LNCaP clone FGC (cell line): ENCODE results near the gene SSR2.

ENCODE experiments used
- DNase-seq: peaks from one replicate; pipeline ENCODE4 v3.0.0-alpha.2; 2011; ENCODE audit warnings: low read depth
- H3K4me3 ChIP-seq: 2 replicates; pipeline ENCODE4 v1.5.1; 2011; ENCODE audit warnings: mild to moderate bottlenecking, low read depth, low read length, control low read depth
- TF ChIP-seq, protein P1 (sequence below): IDR thresholded peaks from 2 replicates; pipeline ENCODE4 v1.5.1; 2012; ENCODE audit warnings: mild to moderate bottlenecking; ENCODE audit not compliant: control insufficient read depth, insufficient read depth; ENCODE audit errors: extremely low read depth

Gene SSR2

DNA sequence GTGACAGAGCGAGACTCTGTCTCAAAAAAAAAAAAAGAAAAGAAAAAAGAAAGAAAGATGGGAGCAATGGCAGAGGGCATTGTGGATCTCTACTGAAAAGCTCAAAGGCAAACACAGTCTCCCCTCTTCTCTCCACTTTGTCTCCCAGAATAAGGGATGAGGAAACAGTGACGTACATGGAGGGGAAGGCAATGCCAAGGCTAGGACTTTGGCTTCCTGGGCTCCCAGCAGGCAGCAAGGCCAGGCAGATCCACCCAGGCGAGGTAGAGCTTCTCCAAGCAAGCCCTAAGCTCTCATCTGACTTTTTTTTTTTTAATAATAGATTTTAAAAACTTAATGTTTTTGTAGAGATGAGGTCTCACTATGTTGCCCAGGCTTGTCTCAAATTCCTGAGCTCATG, 47.0 kb downstream of the SSR2 start:
- DNase-seq = no peak
- TF ChIP-seq, protein P1, sequence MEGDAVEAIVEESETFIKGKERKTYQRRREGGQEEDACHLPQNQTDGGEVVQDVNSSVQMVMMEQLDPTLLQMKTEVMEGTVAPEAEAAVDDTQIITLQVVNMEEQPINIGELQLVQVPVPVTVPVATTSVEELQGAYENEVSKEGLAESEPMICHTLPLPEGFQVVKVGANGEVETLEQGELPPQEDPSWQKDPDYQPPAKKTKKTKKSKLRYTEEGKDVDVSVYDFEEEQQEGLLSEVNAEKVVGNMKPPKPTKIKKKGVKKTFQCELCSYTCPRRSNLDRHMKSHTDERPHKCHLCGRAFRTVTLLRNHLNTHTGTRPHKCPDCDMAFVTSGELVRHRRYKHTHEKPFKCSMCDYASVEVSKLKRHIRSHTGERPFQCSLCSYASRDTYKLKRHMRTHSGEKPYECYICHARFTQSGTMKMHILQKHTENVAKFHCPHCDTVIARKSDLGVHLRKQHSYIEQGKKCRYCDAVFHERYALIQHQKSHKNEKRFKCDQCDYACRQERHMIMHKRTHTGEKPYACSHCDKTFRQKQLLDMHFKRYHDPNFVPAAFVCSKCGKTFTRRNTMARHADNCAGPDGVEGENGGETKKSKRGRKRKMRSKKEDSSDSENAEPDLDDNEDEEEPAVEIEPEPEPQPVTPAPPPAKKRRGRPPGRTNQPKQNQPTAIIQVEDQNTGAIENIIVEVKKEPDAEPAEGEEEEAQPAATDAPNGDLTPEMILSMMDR = no peak
- H3K4me3 ChIP-seq = no peak overlapping the region

GRCh38 chr1:155971910-155972809, 48.6 kb downstream of the SSR2 start:
- no peak overlapping the region for H3K4me3 ChIP-seq
- TF ChIP-seq, protein P1 = no peak
- DNase-seq = no peak

GRCh38 chr1:155970531-155971167, 50.1 kb downstream of the SSR2 start:
- DNase-seq = no peak
- TF ChIP-seq, protein P1 = no peak
- H3K4me3 ChIP-seq = no peak overlapping the region

- H3K4me3 ChIP-seq = no peak overlapping the region
These were observed 51.4 kb downstream of the SSR2 start for GRCh38 chr1:155969377-155969791.

DNA sequence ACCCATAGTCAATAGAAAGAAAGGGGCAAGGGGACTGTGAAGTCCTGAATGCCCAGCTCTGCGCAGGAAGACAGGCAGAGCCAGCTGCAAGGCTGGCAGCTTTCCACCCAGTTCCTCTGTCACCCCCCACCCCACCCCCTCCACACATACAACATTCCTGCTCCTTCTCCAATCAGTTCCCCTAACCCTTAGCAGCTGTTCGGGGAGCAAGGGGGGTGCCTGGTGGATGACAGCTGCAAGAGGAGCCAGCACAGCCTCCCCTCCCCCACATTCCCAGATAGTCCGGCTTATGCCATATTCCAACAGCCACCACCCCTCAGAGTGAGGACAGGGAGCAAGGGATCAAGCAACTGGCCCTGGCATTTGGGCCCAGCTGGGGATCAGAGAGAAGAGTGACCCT, 52.1 kb downstream of the SSR2 start:
- TF ChIP-seq, protein P1 = no peak
- DNase-seq = no peak
- H3K4me3 ChIP-seq = no peak overlapping the region

More at GRCh38 chr1:155969377-155969791, 51.4 kb downstream of the SSR2 start:
- TF ChIP-seq, protein P1 = no peak
- no peak for DNase-seq

DNA sequence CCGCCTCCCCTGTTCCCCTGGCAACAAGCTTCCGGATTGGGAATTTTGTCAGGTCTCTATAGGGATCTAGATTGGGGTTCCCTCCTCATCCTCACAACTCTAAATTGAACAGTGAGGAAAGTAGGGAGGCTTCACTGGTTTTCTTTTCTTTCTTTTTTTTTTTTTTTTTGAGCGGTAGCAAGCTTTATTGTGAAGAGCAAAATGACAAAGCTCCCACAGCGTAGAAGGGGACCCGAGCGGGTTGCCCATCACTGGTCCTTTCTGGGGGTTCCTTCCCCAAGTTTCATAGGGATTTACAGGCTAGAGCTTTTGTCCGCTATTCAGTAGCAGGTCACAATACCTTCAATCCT, 52.7 kb downstream of the SSR2 start:
- H3K4me3 ChIP-seq = no peak overlapping the region
- TF ChIP-seq, protein P1 = no peak
- DNase-seq = no peak
